HT-29 (cell line): ENCODE data around the gene RAB22A. TPM values are rescaled to one million over a fixed set of nuclear protein-coding genes. Genes with fewer than 3 reads are reported as not detected.

ENCODE experiments used
- DNase-seq: peaks from one replicate; pipeline ENCODE4 v3.0.0-alpha.2; 2015; ENCODE audit warnings: low spot score
- total RNA-seq: library from RNA; depleted of rRNA; stranded (reverse); fragments of >200 nt; shearing (Covaris generic); gene quantifications from 2 replicates; pipeline ENCODE4 v1.2.3, GENCODE V29; 2014

Gene RAB22A
- total RNA-seq, 1 experiment from 2014 or later, result 25.3 TPM

DNA sequence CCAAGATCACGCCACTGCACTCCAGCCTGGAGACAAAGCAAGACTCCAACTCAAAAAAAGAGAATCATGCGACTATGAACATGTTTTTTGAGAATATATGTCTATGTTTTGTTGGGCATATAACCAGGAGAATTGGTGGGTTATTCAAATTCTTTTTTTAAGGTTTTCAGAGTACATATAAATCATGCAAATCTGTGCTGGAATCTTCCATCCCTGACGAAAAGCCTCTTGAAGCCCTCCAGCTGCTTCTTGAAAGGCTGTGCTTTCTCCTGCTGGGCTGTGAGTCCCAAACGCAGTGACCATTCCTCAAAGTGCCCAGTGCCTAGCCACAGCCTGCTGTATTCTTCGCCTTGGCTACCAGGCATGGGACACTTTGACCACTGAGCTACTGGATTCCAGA is 9.2 kb upstream of the RAB22A start:
- DNase-seq, result no peak

DNA sequence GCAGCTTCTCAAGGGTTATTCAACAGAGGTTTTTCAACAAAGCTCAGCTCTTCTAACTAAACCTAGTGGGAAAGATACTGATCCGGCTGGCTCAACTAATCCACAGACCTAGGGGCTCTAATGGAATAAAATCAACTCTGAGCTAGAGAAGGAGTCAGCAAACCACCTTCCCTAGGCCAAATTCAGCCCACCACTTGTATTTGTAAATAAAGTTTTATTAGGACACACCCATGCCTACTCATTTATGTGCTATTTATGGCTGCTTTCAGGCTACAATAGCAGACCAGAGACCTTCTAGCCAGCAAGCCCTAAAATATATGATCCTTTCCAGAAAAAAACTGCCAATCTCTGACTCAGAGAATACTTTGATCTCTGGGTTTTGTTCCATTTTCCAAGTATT is 6.0 kb upstream of the RAB22A start:
- DNase-seq, result no peak

DNA sequence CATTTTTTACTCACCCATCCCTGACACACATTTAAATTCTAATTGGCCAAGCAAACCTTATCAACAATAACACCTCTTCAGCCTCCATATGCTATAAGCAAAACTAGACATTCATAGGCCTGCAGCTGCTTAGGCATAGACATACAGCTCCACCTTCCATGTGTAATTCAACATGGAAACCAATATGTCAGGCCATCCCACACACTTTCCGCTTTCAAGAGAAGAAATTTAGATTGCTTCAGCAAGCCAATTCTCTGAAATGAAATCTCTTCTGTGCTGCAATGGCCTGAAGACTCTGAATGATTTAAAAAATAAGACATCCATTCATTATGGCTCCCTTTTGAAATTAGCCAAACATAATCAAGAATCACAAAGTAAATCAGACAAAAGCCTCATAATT is 4.5 kb upstream of the RAB22A start:
- DNase-seq, result no peak

DNA sequence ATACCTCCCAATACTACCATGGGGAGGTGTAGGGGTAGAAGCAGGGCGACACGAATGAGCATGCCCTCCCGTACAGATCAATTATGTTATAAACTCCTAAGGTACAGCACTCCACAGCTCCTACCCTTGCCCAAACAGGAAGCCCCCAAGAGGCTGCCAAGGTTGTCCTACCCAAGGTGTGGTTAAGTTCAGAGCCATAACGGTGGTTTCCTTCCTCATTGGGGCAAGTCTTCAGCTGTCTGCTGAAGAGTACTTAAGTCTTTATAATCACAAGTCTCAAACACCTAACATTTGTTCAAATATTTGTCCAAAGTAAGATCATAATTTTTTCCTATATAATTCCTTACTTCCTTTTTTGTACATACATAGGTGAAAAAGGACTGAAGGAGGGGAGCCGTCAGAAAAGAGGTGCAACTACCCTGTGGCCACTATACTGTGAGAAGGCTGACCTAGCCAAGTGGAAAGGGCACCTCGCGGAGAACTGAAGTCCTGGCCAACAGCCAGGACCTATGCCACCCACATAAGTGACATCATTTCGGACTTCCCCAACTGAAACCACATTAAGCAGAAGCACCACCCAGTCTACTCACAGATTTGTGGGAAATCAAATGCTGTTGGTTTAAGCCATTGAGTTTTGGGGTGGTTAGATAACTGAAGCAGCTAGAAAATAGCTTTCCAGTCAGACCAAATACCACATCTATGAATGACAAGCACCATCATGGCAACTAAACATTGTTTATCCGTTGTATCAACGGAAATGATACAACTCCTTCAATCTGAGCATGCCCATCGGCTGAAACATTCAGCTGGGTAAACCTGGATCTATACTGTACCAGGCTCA is 2.9 kb upstream of the RAB22A start:
- DNase-seq, result peak; percentile 98

DNA sequence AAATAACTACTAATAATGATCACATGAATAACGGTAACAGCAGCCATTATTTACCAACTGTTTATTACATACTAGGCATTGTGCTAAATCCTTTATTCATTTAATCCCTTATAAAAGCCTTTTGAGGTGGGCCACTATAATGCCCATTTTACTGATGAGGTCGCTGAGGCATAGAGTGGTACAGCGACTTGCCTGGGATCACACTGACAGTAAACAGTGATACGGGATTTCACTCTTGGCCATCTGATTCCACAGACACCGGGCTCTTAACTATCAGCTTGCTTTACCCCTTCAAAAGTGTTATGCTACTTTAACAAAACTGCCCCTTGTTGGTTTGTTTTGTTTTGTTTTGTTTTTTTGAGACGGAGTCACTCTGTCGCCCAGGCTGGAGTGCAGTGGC is 2.2 kb upstream of the RAB22A start:
- no peak for DNase-seq

DNA sequence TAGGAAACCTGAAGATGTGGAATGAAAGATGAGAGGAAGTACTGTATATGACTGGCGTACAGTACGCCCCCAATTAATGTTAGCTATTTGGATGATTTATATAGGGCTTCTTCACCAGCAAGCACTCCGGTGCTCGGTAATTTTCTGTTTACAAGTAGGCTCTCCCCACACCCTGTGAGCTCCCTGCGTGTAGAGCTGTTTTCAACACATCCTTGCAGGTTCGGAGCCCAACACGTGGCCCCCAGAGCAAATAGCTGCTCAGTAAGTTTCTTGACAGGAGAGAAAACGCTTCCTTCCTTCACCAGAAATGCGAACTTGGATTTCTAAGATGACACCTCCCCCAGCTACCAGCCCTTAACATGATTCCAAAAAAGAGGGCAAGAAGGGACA is 1.2 kb upstream of the RAB22A start:
- DNase-seq, result no peak

DNA sequence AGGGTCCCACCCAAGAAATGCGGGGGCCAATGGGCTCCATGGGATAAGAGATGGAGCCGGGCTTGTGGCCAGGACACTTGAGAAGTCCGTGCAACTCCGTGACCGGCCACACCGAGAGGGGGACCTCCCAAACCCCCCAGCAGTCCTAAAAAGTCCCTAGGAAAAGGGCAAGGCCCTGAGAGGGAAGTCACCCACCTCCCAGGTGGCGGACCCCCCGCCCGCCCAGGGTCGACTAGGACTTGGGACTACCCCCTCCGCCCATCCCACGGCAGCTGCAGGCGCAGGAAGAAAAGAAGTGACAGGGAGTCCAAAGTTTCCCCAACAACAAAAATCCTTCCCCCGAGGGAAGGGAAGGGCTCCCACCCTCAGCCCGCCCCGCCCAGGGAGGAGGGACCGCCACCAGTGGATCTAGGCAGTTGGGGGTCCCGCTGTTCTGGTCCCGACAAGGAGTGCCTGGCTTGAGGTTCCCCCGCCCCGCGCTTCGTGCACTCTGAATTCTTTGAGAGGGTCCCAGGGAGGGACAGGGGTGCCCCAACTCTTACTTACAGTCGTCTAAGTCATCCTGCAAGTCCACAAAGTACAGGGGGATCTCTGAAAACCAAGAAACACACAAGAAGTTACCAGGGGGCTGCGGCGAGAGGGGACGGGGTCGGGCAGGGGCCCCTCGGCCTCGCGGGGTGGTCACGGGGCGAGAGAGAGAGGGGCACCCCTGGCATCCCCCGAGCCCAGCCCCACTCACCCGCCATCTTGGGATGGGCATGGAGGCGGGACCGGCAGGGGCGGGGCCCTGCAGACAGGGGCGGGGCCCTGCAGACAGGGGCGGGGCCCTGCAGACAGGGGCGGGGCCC is 611 bp upstream of the RAB22A start:
- peak; percentile 31 for DNase-seq

DNA sequence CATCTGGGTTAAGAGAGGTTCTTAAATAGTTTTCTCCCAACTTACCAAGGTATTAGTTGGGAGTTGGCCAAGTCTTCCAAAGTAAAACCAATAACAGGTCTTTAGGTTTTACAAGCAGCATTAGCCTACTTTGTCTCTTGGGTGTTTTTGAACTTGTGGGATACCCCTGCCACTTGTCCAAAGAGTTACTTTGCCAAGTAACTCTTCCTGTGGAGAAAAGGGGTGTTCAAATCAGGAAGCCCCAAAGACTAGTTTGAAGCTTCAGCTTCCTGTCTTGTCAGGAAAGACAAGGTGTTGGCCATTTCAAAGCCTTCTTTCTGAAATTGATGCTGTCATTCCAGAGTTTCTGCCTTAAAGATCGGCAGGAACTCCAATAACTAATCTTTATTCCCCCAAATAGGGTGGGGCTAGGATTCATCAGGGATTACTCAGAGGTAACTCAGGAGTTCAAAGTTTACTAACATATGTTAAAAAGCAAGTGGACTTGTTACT is 822 bp downstream of the RAB22A start:
- DNase-seq, result peak; percentile 73

DNA sequence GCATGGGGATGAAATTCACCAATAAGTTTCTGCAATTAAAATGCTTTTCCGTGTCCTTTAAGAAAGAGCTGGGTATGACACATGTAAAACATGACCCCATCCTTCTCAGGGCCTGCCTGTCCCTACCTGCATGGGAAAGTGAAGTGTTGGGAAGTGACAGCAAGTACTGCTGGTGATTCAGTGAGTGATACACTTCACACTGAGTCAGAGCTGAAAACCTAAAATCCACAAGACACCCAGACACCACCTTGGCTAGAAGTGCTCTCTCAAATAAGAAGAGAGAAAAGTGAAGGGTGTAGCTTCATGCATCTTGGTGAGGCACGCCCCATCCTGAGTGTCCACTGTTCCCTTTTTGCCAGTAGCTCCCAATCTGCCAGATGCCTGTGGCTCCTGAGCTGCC is 3.3 kb downstream of the RAB22A start:
- no peak for DNase-seq

DNA sequence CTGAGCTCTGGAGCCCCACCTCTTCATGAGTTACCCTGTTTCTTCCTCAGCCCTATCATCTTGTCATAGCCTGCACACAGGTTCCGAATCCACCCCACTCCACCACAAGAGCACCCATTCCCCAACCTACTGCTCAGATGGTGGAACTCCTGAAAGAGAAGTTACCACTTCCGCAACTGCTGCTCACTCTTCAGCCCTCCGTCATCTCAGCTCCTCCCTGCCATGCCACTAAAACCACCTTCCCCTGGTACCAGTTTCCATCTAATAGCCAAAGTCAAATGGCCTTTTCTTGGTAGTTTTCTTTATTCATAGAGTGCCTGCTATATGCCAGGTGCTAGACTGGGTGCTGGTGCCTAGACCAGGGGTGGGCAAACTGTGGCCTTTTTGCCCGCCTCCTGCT is 3.9 kb downstream of the RAB22A start:
- no peak for DNase-seq

DNA sequence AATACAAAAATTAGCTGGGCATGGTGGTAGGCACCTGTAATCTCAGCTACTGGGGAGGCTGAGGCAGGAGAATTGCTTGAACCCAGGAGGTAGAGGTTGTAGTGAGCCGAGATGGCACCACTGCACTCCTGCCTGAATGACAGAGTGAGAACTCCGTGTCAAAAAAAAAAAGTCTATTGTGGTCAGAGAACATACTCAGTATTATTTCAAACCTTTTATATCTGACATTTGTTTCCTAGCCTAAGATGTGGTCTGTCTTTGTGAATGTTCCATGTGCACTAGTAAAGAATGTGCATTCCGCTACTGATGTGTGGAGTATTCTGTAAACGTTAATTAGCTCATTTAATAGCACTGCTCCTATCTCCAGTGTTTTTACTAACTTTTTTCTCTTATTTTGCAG is 11.7 kb downstream of the RAB22A start:
- DNase-seq, result no peak

DNA sequence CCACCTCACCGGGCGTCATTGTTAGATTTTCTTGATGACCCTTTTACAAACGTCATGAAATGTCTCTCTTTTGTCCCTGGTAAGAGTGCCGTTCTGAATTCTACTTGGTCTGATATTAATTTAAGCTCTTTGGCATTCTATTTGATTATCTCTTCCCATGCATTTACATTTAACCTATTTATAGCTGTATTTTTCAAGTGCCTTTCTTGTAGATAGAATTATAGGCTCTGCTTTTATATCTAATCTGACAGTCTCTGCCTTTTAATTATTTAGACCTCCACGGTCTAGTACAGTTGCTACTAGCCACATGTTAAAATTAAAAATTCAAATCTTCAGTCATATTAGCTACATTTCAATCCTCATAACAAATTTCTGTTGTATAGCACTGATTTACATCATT is 12.6 kb downstream of the RAB22A start:
- no peak for DNase-seq

DNA sequence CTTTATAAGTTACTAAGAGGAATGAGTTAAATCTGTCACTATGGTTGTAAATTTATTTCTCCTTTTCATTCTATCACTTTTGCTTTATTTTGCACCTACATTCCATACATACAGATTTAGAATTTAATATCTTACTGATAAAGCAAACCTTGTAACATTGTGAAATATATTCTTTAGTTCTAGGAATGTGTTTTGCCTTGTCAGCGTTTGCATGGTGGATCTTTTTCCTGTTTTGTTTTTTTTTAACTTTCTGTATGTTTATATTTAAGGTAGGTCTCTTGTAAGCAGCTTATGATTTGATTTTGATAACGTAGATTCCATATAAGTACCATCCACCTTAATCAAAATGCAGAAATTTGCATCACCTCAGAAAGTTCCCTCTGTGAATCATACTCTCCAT is 16.4 kb downstream of the RAB22A start:
- no peak for DNase-seq

DNA sequence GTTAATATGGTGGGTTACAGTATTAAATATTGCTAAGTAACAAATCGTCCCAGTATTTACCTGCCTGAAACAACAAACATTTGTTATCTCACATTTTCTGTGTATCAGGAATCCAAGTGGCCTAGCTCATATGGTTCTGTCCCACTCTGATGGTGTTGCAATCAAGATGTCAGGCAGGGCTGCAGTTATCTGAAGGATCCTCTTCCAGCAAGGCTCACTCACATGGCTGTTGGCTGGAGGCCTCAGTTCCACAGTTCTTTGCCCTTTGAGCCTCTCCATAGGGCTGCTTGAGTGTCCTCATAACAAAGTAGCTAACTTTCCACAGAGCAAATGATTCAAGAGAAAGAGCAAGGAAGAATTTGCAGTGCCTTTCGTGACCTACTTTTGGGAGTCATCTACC is 17.7 kb downstream of the RAB22A start:
- DNase-seq, result no peak

DNA sequence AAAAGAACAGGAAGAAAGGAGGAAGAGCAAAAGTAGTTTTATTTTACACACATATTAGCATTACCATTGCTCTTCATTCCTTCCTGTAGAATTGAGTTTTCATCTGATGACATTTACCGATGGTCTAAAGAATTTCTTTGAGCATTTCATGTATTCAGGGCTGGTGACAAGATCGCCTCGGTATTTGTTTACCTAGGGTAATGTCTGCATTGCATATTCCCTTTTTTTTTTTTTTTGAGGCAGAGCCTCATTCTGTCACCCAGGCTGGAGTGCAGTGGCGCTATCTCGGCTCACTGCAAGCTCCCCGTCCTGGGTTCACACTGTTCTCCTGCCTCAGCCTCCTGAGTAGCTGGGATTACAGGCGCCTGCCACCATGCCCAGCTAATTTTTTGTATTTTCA is 19.3 kb downstream of the RAB22A start:
- no peak for DNase-seq

DNA sequence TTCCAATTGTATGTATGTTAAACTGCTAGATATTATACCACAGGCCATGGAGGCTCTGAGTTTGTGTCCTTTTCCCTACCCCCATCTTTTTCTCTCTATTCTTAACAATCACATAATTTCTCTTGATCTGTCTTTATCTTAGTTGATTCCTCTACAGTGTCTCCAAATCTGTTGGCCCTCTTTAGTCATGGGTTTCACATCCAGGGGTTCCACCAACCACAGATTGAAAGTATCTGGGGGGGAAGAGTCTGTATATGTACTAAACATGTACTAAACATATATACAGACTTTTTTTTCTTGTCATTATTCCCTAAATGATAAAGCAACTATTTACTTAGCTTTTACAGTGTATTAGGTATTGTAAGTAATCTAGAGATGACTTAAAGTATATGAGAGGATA is 20.2 kb downstream of the RAB22A start:
- DNase-seq, result no peak

DNA sequence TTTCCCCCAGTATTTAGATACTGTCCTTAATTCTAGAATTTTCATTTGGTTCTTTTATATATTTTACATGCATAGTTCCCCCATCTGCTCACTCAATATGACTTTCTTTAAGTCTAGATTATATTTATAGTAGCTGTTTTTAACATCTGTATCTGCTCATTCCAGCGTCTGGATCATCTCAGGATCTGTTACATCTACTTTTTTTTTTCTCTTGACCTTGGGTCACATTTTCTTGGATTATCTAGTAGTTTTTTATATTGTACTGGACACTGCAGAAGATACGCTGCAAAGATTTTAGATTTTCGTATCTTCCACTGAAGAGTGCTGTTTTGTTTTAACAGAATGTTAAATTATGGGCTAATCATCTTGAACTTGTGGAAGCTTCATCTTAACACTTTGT is 20.7 kb downstream of the RAB22A start:
- no peak for DNase-seq

DNA sequence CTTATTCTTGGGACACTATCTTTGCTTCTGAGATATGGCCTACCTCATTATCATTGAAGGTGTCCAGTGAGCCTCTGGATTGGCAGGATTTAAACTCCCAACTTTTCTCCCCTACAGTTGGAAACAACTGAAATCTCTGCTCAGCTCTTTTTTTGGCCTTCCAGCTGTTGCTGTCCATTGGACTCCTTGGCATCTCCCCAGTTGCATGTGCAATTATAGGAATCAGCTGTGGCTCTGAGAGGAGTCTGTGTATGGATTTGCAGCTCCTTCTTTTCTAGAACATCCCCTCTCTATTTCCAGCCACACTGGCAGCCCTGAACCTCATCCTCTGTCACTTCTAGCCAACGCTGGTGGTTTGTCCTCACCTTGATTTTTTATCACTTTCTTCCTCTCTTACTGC is 21.2 kb downstream of the RAB22A start:
- no peak for DNase-seq

DNA sequence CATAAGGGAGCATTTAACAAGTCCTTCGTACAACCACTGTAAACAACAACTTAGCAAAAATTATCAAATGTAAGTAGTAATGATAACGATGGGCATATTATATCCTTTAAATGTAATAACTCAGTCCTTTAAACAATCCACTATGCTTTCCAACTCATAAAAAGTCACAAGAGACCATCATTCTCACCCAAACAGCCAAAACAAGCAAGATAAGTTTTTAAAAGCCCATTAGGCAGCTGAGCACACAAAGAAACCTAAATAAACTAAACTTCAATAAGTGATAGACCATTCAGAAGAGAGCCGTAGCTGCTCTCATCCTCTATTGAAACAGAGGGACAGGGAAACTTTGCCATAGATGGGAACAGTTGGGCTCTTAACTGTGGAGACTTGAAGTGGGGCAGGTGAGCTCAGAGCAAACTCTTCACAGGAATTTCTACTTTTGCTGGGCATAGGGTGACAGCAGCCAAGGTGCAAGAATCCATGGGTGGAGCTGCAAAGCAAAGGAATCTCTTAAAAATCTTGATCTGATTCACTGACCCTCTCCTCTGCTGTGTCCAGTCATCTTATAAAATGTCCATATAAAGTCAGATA is 22.5 kb downstream of the RAB22A start:
- DNase-seq, result no peak

DNA sequence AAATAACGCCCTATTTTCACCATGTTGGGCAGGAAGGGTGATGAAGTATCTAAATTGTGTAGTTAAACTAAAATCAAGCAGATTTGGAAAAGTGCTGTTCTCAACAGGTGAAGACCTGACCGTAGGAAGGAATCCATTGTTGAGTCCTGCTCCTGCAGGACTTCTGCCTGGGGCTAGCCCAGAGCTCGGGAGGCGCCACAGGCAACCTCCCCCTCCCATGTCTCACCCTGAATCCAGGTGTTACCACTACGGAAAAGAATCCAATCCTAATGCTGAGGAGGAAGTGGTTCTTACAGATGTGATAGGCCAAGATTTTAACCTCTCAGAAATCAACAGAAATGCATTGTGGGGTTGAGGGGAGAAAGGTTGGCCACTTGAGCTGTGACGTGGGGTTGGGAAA is 30.2 kb downstream of the RAB22A start:
- DNase-seq, result no peak

DNA sequence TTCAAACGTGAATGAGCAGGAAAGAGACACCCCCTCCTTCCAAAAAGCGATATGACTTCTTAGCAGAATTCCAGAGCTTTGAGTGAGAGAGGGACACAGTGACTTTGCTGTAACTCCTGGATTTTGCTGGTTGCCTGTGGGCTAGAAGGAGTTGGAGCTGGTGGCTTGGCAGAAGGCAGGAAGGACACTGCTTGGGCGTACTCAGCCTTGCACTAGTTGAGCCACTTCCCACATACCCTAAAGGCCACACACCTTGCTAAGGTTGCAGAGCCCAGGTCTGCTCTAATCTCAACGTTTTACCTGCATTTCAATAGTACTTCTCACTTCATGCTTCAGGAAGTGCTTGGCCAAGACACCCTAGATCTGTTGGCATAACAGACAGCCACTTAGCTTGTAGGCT is 30.6 kb downstream of the RAB22A start:
- DNase-seq, result no peak

DNA sequence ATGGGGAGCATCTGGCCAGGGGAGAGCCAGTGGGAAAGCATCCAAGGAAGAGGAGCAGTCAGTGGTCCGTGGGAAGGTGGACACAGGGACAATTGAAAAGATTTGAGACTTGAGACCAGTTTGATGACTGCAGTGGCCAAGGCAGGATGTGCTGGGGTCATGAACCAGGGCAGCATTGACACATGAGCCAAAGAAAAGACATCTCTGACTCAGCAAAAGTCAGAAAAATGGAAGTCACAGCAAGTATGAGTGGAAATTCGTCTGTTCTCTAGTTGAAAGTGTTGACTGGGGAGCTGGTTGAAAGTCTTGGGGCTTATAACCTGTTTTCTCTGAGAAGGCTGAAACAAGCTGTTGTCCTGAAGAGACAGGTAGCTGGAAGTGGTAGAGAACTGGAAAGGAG is 31.3 kb downstream of the RAB22A start:
- no peak for DNase-seq
